ENCODE measurements around the gene RARS2. TPM values are rescaled to one million over a fixed set of nuclear protein-coding genes. Genes with fewer than 3 reads are reported as not detected.
"Not testable (repeated sequence)": the region's sequence is repeated elsewhere in the genome, so short reads cannot be mapped to it uniquely, and the experiment has no call there.

RARS2 gene, protein sequence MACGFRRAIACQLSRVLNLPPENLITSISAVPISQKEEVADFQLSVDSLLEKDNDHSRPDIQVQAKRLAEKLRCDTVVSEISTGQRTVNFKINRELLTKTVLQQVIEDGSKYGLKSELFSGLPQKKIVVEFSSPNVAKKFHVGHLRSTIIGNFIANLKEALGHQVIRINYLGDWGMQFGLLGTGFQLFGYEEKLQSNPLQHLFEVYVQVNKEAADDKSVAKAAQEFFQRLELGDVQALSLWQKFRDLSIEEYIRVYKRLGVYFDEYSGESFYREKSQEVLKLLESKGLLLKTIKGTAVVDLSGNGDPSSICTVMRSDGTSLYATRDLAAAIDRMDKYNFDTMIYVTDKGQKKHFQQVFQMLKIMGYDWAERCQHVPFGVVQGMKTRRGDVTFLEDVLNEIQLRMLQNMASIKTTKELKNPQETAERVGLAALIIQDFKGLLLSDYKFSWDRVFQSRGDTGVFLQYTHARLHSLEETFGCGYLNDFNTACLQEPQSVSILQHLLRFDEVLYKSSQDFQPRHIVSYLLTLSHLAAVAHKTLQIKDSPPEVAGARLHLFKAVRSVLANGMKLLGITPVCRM
- total RNA-seq = 45.7 TPM

DNA sequence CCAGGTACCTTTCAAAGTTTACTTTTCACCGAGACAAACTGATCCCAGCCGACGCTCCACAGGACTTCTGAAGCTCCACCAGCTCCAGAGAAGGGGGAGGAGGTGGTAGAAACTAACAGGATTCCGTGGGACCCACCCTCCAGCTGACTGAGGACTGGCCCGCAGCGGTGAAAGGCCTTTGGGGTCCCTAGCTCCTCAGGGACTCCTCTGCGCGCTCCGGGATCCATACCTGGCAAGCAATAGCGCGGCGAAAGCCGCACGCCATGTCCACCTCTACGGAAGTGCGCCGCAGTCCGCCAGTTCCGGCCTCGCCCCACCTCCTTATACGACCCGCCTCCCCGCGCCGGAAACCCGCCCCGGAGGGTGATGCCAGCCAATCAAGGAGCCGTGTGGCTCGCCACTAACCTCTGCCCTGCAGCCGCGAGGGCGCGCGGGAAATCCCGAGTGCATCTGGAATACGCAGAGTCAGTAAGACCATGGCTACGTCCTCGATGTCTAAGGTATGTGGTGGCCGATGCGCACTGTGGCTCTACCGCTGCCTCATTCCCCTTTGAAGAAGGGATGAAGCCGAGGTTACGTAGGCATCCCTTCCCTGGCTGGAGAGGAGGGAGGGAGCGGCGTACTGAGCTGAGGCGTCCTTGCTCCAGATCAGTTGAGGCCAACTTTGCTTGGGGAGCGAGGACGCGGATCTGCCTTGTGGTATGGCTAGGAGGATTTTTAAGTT is at the start of gene RARS2, which contains the start of gene ORC3:
TSS of gene RARS2 (minus strand) at position 295 of the 724 bp plus-strand sequence. CDS start at position 265, 30 bp downstream.
TSS of gene ORC3 (plus strand) at position 443 of the 724 bp plus-strand sequence. CDS start at position 477, 34 bp downstream.
- FAIRE-seq (no peak), DNase-seq (ENCODE audit: low spot score in 2 of 2) (peak; percentile 76 to 94)

DNA sequence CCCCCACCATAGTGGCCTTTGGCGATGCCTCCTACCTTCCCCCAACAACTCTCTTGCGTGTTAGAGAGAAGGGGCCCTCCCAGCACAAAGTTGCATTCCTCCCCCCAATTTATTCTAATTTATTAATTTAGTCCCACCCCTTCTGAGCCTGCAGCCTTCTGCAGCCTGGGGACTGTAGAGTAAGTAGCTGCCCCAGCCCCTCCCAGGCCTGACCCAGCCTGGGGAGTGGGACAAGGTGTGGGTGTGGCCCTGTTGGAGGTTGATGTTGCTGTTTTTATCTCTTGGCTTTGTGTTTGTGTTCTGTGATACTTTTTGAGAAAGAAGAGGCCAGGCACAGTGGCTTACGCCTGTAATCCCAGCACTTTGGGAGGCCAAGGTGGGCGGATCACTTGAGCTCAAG is 49.6 kb upstream of the RARS2 start:
- FAIRE-seq = no peak
- DNase-seq (ENCODE audit: low spot score in 2 of 2) = no peak

DNA sequence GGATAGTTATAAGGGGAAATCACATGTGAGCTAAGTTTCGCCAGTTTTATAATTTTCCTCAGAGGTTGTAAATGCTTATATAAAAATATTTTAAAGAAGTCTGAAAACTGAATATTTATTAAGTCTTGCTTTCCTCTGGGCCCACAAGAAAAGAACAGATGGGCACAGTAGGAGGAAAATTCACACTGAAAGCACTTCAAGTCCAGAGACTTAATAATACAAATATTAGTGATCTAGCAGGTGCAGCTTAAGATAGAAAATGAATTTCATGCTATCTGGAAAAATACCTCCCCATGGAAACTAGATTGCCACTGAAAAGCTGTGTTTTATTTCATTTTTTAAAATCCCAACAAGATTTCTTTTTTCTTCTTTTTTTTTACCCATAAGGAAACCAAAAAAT is 47.3 kb upstream of the RARS2 start:
- FAIRE-seq (no peak), DNase-seq (ENCODE audit: low spot score in 2 of 2) (no peak)

DNA sequence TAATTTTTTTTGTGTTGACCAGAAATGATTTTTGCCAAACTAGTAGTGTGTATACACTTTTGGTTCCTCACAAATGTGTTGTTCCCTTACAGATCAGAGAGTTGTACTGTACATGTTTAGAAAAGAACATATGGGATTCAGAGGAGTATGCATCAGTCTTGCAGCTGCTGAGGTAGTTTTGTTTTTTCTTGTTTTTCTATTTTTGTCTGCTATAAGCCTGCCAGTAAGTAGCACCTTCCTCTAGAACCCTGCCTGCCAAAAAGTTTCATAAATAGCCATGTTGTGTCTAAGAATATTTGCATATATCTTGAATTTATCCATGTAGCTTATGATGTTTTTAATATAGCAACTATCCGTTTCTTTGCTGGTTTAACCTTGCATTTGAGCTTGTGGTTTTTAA is 46.5 kb upstream of the RARS2 start:
- peak in 1 of 2 donors; percentile 11 for DNase-seq (ENCODE audit: low spot score in 2 of 2)
- no peak for FAIRE-seq

DNA sequence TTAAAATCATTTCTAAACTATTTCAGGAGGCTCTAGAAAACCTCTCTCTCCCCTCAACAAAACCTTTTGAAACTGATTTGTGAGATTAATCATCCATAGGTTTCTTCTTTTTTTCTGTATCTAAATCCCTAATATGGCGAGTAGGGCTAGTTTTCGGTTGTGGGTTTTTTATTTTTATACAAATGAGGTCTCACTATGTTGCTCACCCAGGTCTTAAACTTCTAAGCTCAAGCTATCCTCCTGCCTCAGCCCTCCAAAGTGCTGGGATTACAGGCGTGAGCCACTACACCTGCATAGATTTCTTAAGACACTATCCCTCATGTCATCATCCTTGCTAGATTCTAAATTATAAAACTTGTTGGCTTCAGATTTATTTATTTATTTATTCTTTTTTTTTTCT is 44.1 kb upstream of the RARS2 start:
- FAIRE-seq = no peak
- DNase-seq (ENCODE audit: low spot score in 2 of 2) = no peak

DNA sequence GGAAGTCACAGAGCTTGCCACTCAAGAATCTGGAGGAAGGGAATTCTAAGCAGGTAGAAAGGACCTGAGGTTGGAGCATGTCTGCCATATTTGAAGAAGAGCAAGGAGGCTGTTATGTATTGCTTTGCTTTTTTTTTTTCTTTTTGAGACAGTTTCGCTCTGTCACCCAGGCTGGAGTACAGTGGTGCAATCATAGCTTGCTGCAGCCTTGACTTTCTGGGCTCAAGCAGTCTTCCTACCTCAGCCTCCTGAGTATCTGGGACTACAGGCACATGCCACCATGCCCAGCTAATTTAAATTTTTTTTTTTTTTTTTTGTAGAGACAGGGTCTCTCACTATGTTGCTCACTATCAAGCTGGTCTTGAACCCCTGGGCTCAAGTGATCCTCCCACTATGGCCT is 41.0 kb upstream of the RARS2 start:
- FAIRE-seq (no peak), DNase-seq (ENCODE audit: low spot score in 2 of 2) (no peak)

DNA sequence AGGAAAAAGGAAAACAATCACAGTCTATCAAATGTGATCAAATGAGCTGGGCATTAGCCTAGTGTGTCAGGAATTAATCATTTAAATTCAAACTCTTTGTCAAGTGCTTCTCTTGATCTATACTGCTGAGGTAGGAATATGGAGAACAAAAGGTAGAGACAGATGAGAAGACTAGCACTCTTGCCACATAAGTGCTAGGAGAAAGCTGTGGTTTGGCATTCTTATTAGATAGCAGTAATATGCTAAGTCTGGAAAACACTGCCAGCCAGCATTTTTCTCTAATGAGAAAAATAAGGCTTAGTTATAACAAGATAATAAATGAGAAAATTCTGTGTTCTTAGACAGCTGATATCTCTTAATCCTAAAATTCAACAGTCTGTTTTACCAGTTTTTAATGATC is 39.1 kb upstream of the RARS2 start:
- no peak for DNase-seq (ENCODE audit: low spot score in 2 of 2)
- no peak for FAIRE-seq

DNA sequence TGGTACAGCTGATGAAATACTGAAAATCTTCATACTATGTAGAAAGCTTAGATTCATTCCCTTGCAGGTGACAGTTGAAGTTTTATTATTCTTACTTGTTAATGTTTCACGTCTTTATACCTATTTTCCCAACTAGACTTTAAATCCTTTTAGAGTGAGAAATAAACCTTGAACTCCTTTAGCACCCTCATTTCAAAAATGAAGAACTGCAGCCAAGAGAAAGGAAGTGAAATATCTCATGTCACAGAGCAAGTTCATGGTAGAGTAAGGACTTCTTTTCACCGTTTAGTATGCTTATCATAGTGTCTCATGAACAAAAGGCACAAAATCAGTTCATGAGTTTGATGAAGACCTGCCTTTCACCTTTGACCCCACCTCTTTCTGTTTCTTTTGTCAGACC is 38.6 kb upstream of the RARS2 start:
- DNase-seq (ENCODE audit: low spot score in 2 of 2) (no peak), FAIRE-seq (no peak)

DNA sequence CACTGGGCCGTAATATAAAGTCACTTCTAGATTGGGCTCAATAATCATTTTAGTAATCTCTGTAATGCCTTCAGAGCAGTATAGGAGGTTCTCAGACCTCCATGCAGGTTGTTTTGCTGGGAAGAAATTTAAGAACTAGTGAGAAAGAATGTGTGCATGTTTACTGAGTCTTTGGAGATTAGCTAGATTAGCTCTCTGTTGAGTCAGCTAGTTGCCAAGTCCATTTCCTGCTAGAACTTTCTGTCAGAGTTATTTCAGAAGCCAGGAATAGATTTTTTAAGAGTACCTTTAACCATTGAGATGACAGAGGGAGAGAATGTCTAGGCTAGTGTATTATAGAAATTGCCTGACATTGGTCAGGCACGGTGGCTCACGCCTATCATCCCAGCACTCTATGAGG is 33.5 kb upstream of the RARS2 start:
- FAIRE-seq (no peak), DNase-seq (ENCODE audit: low spot score in 2 of 2) (no peak)

DNA sequence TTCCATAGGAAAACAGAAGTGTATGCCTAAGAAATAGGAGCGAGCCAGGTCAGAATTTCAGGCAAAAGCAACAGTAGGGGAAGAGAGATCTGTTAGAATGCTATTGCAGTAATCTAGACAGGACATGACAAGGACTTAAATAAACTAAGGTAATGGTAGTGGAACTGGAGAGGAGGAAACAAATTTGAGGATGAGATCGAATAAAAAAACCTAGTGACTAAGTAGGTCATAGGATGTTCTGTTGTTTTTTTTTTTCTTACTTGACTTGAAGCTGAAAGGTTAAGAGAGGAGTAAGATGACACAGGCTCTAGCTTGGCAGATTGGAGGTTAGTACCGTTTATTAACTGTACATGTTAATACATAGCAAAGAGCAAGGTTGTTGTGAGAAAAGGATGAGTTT is 28.7 kb upstream of the RARS2 start:
- DNase-seq (ENCODE audit: low spot score in 2 of 2) (no peak), FAIRE-seq (no peak)

DNA sequence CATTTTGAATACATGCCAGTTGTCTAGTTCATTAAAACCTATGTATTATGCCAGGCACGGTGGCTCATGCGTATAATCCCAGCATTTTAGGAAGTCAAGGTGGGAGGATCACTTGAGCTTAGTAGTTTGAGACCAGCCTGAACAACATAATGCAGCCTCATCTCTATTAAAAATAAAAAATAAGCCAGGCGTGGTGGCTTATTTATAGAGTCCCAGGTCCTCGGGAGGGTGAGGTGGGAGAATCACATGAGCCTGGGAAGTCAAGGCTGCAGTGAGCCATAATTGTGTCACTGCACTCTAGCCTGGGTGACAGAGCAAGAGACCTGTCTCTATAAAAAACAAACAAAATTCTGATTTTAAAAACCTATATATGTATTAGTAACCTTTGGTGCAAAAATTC is 27.6 kb upstream of the RARS2 start:
- FAIRE-seq (no peak), DNase-seq (ENCODE audit: low spot score in 2 of 2) (no peak)

DNA sequence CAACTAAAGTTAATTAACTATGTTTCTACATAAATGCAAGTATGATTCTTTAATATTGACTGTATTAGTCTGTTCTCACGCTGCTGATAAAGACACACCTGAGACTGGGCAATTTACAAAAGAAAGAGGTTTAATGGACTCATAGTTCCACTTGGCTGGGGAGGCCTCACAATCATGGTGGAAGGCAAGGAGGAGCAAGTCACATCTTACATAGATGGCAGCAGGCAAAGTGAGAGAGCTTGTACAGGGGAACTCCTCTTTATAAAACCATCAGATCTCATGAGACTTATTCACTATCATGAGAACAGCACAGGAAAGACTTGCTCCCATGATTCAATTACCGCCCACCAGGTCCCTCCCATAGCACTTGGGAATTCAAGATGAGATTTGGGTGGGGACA is 23.2 kb upstream of the RARS2 start:
- not testable (repeated sequence) for FAIRE-seq; DNase-seq (ENCODE audit: low spot score in 2 of 2)

DNA sequence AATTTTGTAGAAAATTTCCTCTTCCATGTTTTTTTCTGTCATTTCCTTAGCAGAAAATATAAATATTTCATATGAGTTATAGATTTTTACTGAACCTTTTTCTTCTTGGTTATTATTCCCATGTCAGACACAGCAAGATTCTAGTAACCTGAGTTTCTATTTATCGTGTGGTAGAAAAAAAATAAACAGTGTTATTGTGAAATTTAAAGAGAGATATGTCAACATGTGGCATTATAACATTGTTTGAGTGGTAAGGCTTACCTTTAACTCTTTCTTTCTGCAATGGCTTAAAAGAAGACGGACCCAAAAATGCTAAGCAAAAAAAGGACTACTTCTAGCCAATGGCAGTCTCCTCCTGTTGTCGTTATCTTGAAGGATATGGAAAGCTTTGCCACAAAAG is 19.0 kb upstream of the RARS2 start:
- FAIRE-seq = no peak
- no peak for DNase-seq (ENCODE audit: low spot score in 2 of 2)

DNA sequence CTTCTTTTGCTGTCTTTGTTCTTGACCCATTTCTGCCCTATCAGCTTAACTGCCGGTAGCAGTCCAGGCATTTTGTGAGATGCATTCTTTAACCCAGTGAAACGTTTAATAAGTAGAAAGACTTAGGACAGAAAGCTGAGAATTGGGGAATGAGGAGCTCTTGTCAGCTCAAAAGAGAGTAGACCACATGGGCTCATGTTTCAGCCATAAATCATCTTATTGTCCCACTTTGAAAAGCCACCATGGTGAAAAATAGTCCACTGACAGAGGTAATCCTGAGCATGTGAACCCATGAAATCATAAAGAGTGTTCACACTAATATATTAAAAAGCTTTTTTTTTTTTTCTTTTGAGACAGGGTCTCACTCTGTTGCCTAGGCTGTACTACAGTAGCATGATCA is 16.4 kb upstream of the RARS2 start:
- FAIRE-seq = no peak

DNA sequence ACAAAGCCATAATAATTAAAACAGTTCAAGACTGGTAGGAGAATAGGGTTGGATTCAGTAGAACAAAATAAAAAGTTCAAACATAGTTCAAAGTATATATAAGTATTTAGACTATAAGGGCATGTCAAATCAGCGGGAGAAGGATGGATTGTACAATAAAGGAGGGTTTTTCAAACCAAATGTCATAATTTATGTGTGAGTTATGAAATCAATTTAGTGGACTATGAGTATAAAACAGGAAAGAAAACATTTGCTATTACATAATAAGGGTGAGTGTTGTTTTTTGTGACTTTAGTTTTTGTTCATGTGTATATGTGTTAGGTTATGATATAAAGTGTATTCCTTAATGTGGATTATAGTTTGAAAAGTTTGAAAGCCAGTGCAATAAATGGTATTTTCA is 10.8 kb upstream of the RARS2 start:
- no peak for DNase-seq (ENCODE audit: low spot score in 2 of 2)
- no peak for FAIRE-seq

More for the DNA sequence above, 16.4 kb upstream of the RARS2 start:
- no peak for DNase-seq (ENCODE audit: low spot score in 2 of 2)

DNA sequence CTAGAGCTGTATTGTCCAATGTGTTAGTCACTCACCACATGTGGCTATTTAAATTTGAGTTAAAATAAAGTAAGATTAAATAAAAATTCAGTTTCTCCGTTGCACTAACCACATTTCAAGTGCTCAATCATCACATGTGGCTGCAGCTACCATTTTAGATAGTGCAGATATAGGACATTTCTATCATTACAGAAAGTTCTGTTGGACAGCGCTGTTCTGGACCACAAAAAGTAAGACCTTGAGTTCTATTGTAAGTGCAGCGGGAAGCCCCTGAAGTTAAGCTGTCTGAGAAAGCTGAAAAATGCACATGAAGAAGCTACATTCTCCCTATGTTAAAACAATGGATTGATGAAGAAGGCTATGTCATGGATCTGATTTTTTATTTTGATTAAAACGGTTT is 1.2 kb upstream of the RARS2 start:
- no peak for DNase-seq (ENCODE audit: low spot score in 2 of 2)
- no peak for FAIRE-seq

DNA sequence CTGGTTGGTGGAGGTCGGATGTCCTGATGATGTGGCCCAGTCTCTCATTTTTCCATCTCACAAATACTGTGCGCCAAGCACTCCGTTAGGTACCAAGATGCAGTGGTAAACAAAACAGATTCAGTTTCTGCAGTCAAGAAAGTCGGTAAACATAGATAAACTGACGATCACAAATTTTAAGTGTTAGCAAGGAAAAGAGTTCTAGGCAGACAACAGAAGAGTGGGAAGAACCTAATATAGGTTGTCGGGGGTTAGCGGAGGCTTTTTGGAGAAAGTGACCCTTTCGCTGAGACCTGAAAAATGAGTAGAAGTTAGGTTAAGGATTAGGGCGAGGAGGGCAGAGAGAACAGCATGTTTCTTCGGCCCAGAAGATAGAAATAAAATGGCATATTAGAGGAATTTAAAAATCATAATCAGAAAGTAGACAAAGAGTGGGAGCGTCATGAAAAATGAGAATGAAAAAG is 662 bp upstream of the RARS2 start:
- no peak for FAIRE-seq
- no peak for DNase-seq (ENCODE audit: low spot score in 2 of 2)

DNA sequence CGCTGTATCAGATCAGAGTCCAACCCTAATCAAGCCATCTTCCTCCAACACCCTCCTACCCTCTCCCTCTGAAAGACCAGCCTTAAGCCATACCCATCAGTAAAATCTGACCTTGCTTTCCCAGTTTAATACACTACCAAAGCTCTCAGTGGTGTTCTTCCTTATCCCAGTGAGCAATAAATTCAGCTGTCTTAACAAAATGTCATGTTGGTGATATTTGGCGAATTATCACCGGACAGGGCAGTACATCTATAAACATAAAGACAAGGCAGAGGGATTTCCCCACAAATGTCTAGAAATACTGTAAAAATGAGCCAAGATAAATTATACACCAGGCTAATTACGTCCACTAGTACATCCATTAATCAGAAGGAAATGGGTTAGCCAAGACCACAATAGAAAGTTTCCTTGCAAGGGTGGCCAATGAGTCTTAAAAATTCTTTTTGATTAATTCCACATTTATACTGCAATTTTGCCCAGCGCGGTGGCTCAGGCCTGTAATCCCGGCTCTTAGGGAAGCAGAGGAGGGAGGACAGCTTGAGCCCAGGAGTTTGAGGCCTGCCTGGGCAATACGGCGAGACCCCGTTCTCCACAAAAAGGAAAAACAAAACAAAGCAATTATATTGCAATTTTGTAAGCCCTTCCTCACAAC is 905 bp downstream of the RARS2 start:
- FAIRE-seq = no peak
- DNase-seq (ENCODE audit: low spot score in 2 of 2) = no peak

DNA sequence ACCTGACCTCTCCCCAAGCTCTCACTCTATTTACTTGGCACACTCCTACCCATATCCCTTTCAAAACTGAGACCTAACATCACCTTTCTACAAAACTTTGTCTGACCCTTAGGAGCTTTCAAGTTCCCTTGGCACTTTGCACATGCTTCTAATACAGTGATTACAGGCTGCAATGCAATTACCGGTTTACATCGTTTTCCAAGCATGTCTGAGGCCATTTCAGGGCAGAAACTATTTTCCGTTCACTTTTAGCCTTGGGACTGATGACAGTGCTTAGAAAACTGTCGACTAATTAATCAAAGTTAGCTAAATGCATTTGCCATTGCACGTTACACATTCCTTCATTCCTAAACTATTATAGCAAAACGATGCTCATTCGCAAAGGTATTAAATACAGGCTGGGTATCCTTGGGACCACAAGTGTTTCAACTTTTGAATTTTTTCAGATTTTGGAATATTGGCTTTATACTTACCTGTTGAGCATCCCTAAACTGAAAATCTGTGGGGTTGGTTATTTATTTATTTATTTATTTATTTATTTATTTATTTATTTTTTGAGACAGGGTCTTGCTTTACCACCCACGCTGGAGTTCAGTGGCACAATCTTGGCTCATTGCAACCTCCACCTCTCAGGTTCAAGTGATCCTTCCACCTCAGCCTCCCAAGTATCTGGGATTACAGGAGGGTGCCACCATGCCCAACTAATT is 3.3 kb downstream of the RARS2 start:
- DNase-seq (ENCODE audit: low spot score in 2 of 2) = no peak
- FAIRE-seq = no peak

DNA sequence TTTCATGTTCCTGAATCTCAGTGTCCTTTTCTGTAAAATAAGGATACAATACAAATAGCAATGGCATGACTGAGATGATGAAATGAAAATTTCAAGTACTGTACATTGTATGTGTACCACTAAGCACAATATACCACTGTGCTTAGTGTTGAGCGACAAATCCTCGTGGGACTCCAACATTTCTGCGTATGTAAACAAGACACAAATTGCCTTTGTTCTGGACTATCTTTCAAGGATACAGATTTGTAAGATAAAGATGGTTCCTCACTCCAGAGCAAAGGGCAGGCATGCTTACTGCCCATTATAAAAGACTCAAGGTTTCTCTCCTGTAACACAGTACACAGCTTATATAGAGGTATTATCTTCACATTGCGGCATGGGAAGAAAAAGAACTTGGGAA is 6.0 kb downstream of the RARS2 start:
- no peak for DNase-seq (ENCODE audit: low spot score in 2 of 2)
- no peak for FAIRE-seq
